HCT116 (cell line): ENCODE results near the gene PTGIR.

Experiments
- CEBPB ChIP-seq: IDR thresholded peaks from 2 replicates; pipeline ENCODE4 v1.6.1; 2012; ENCODE audit warnings: low read depth
- CTCF ChIP-seq, 3 experiments: fragments of 200-600 bp in 1 of 3; sonication (generic) in 1 of 3; IDR thresholded peaks in 2 of 3; conservative IDR thresholded peaks in 1 of 3; 2 replicates each; pipeline ENCODE4 v1.5.1; 2012 to 2017; ENCODE audit warnings: low read depth in 2 of 3, low read length in 2 of 3, antibody characterized with exemption in 1 of 3, borderline replicate concordance in 1 of 3, control low read depth in 1 of 3, mild to moderate bottlenecking in 1 of 3, mixed read lengths in 1 of 3, mixed run types in 1 of 3, moderate library complexity in 1 of 3; ENCODE audit not compliant: insufficient read depth in 1 of 3
- EZH2 ChIP-seq: fragments of 200-600 bp; sonication (generic); IDR thresholded peaks from 2 replicates; pipeline ENCODE4 v1.6.1; 2017; ENCODE audit warnings: antibody characterized with exemption, mixed run types
- EZH2phosphoT487 ChIP-seq: fragments of 200-600 bp; IDR thresholded peaks from 2 replicates; pipeline ENCODE4 v1.6.1; 2018; ENCODE audit warnings: antibody characterized with exemption, borderline replicate concordance
- FOSL1 ChIP-seq: IDR thresholded peaks from 2 replicates; pipeline ENCODE4 v1.6.1; 2012; ENCODE audit warnings: low read depth
- MAX ChIP-seq: IDR thresholded peaks from 2 replicates; pipeline ENCODE4 v1.6.1; 2012
- POLR2AphosphoS5 ChIP-seq: IDR thresholded peaks from 2 replicates; pipeline ENCODE4 v1.6.1; 2011; ENCODE audit warnings: mild to moderate bottlenecking, low read depth, low read length, moderate library complexity
- REST ChIP-seq: IDR thresholded peaks from 2 replicates; pipeline ENCODE4 v1.6.1; 2012; ENCODE audit warnings: low read depth
- SP1 ChIP-seq: IDR thresholded peaks from 2 replicates; pipeline ENCODE4 v1.6.1; 2012; ENCODE audit warnings: low read depth
- TCF7L2 ChIP-seq: IDR thresholded peaks from 2 replicates; pipeline ENCODE4 v1.7.0; 2011; ENCODE audit warnings: borderline replicate concordance, inconsistent platforms; ENCODE audit not compliant: insufficient read depth, insufficient read length; ENCODE audit errors: extremely low read depth
- ZBTB33 ChIP-seq: IDR thresholded peaks from 2 replicates; pipeline ENCODE4 v1.6.1; 2011; ENCODE audit warnings: mild to moderate bottlenecking, low read length, moderate library complexity; ENCODE audit not compliant: insufficient replicate concordance; ENCODE audit errors: extremely low read depth
- ZFX ChIP-seq: fragments of 450-650 bp; IDR thresholded peaks from 2 replicates; pipeline ENCODE4 v1.6.1; 2017

- TF ChIP-seq ZFX (no peak), REST (no peak), CTCF (IDR thresholded peaks at IDR 0.05 in 2 of 3, conservative IDR thresholded peaks at IDR 0.05 in 1 of 3; ENCODE audit: borderline replicate concordance in 1 of 3, insufficient read depth in 1 of 3, low read depth in 2 of 3, low read length in 2 of 3) (no peak), CEBPB (no peak), SP1 (no peak), POLR2AphosphoS5 (no peak), EZH2 (no peak), FOSL1 (no peak), TCF7L2 (no peak), ZBTB33 (no peak), EZH2phosphoT487 (no peak), MAX (no peak)
Measured at GRCh38 chr19:46599716-46600373, 25.0 kb downstream of the PTGIR start.
